Central memory CD8-positive, alpha-beta T cell (primary cell): ENCODE measurements around the gene PTPRG.

Experiments
- ATAC-seq: fragments of 150-1000 bp; cut with Tn5 transposase; replicated peaks from 2 replicates; pipeline ENCODE4 v1.10.0; 2022; ENCODE audit warnings: mild to moderate bottlenecking, moderate FRiP score, moderate number of reproducible peaks; ENCODE audit not compliant: poor library complexity, severe bottlenecking; ENCODE audit errors: extremely low read depth
- DNase-seq, 2 donors: peaks; one replicate each; pipeline ENCODE4 v3.0.0; 2021; ENCODE audit warnings: low spot score in 2 of 2
- H3K27ac Mint-ChIP-seq: one replicate; pipeline ENCODE4 v1.8.0; 2022; ENCODE audit warnings: low read depth, mild to moderate bottlenecking, moderate library complexity, mixed read lengths
- H3K27me3 Mint-ChIP-seq: one replicate; pipeline ENCODE4 v1.8.0; 2022; ENCODE audit warnings: mixed read lengths
- H3K36me3 Mint-ChIP-seq: one replicate; pipeline ENCODE4 v1.8.0; 2022; ENCODE audit warnings: mild to moderate bottlenecking, moderate library complexity, mixed read lengths; ENCODE audit not compliant: insufficient read depth
- H3K4me1 Mint-ChIP-seq: one replicate; pipeline ENCODE4 v1.8.0; 2022; ENCODE audit warnings: mixed read lengths
- H3K4me3 Mint-ChIP-seq: one replicate; pipeline ENCODE4 v1.8.0; 2022; ENCODE audit warnings: mild to moderate bottlenecking, moderate library complexity, mixed read lengths
- H3K9me3 Mint-ChIP-seq: one replicate; pipeline ENCODE4 v1.8.0; 2022; ENCODE audit warnings: mixed read lengths

The PTPRG gene

DNA sequence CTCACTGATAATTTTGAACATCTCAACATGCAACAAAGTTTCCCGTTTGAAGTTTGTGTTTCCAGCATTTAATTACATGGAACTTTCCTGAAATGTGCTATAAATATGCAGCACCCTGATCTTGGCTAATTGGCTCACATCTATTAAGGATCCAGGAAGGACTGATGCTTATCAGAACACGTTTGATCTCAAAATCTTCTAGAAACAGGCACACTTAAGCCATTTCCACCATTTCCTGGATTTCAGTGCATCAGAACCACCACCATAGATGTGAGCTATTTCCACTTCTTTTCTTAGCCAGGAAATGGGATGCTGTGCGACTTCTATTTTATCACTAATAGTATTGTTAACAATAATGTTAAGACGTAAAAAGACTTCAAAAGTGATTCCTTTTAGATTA, 583.1 kb downstream of the PTPRG start:
- Mint-ChIP-seq H3K27ac (no peak overlapping the region), H3K4me3 (no peak overlapping the region), H3K36me3 (no peaks in the 10 kb centered on the region), H3K9me3 (peaks cover 2% of the 10 kb centered on the region), H3K27me3 (no peaks in the 10 kb centered on the region), H3K4me1 (no peaks in the 10 kb centered on the region)
- ATAC-seq (no peak), DNase-seq (no peak)

DNA sequence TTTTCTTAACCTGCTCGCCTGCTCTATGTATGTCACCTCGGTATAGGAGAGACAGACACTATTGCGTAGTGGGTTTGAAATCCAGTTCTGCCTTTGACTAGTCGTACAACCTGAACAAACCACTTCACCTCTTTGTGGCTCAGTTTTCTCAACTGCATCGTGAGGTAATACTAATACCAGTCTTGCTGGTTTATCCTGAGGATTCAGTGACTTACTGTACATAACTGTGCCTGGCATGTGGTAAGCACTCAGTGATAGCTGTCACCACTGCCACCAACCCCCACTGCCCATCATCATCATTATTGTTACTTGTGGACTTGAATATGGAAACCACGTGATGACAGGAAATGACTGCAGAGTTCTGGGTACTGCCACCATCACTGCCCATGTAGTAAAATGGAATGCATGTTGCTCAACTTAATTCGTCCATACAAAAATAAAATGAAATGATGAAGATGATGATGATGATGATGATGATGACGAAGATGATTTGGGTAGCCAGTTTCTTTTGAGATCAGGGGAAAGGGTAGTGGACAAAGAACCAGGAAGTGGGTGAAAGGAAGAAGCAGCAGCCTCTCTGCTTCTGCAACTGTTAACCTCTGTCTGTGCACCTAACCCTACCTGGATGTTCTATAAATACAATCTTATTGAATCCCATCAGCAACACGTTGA, 583.9 kb downstream of the PTPRG start:
- peaks cover 8% of the 10 kb centered on the region for H3K9me3 Mint-ChIP-seq
- H3K27ac Mint-ChIP-seq = no peak overlapping the region
- no peak overlapping the region for H3K4me3 Mint-ChIP-seq
- no peaks in the 10 kb centered on the region for H3K27me3 Mint-ChIP-seq
- H3K36me3 Mint-ChIP-seq = no peaks in the 10 kb centered on the region
- H3K4me1 Mint-ChIP-seq = no peaks in the 10 kb centered on the region
- ATAC-seq (no peak), DNase-seq (no peak)

DNA sequence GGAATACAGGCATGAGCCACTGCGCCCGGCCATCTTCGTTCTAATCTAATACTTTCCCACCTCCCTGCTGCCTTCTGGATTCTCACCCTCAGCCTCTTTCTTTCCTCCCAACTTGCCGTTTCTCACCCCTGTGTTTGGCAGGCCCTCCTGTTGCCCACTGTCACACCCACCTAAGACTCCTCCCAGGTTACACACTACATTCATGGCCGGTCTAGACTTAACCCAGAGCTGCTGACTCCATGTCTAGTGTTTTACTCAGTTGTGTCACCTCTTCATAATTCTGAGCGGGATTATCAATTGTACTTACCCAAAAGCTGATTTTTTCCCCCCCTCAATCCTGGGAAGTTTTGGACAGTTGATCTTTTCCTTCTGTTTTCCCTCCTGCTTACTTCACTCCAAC, 588.2 kb downstream of the PTPRG start:
- Mint-ChIP-seq H3K4me3 (no peak overlapping the region), H3K36me3 (no peaks in the 10 kb centered on the region), H3K4me1 (no peaks in the 10 kb centered on the region), H3K27ac (no peak overlapping the region), H3K9me3 (peaks cover 8% of the 10 kb centered on the region), H3K27me3 (no peaks in the 10 kb centered on the region)
- DNase-seq (no peak), ATAC-seq (no peak)

DNA sequence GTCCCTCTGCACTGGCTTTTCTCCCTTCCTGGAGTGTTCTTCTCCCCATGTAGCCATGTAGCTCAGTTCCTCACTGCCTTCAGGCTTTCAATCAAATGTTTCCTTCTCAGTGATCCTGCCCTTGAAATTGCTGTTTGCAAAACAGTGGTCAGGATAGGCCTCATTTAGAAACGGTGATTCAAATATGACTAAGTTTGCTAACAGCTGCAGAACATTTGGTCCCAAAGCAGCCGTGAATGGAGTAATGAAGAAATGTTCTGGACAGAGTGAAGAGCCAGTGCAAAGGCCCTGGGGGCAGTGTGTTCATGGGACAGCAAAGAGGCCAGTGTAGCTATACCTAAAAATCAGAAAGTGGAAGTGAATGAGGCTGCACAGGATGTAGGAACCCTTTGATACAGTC, 588.6 kb downstream of the PTPRG start:
- Mint-ChIP-seq H3K27ac (no peak overlapping the region), H3K27me3 (no peaks in the 10 kb centered on the region), H3K4me1 (no peaks in the 10 kb centered on the region), H3K9me3 (peaks cover 8% of the 10 kb centered on the region), H3K4me3 (no peak overlapping the region), H3K36me3 (no peaks in the 10 kb centered on the region)
- ATAC-seq (no peak), DNase-seq (no peak)

DNA sequence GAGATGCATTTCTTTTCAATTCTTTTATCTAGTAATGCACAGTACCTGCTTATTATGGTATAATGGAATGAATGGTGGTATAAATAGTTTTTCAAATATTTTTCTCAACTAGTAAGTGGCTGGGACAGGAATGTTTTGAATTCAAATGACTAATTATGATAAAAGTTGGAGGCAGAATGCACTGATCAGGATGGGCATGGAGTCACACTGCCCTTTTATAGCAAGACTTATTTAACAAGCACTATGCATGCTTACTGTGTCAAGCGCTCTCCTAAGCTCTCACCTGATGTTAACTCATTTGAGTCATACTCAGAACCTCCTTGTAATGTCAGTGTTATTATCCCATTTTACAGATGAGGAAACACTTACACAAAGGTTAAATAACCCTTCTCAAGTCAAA, 590.2 kb downstream of the PTPRG start:
- Mint-ChIP-seq H3K4me1 (no peaks in the 10 kb centered on the region), H3K27me3 (no peaks in the 10 kb centered on the region), H3K4me3 (no peak overlapping the region), H3K36me3 (no peaks in the 10 kb centered on the region), H3K27ac (no peak overlapping the region), H3K9me3 (peaks cover 8% of the 10 kb centered on the region)
- DNase-seq = no peak
- no peak for ATAC-seq

DNA sequence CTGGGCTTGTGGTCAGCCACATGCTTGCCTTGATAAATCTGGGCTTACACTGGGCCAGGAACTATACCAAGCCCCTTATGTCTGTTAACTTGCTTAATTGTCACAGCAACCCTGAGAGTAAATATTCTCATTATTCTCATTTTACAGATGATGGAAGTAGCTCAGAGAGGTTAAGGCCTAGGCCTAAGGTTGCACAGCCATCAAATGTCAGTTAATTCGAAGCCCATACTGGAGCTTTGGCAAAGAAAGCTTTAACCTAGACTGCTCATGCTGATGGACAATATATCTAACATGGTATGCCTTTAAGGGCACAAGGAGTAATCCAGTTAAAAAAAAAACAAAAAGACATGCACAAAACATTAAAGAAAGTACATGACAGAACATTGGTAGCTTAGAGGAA, 591.9 kb downstream of the PTPRG start:
- Mint-ChIP-seq H3K27me3 (no peaks in the 10 kb centered on the region), H3K9me3 (peaks cover 8% of the 10 kb centered on the region), H3K4me1 (no peaks in the 10 kb centered on the region), H3K36me3 (no peaks in the 10 kb centered on the region), H3K27ac (no peak overlapping the region), H3K4me3 (no peak overlapping the region)
- ATAC-seq (no peak), DNase-seq (no peak)

DNA sequence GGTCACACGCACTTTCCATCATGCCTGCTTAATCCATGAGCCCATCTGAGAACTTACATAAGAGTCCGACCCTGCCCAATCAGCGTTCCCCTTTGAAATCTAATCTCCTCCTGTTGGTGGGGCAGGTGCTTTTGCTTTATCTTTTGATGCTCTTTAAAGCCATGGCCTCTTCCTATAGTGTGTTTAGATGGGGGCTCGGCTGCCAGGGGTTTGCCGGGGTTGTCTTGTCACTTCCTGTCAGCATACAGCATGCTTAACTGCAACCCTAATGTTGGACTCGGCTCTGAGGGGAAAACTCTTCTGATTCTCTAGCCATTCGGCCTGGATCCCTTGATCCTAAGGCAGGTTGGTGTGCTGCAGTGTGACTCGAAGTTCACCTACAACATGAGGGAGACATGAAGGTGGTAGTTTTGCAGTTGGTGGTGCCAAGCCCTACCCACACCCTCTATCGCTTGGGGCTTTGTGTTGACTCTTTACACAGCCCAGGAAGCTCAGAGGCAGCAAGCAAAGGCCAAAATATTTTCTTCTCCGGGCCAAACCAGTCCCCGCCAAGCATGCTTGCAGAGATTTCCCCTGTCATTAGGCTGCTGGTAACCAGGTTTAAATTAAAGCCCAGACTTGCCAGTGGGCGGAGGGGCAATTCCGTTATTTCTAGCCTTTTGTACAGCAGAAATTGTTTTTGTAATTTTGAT, 593.2 kb downstream of the PTPRG start:
- H3K27me3 Mint-ChIP-seq = no peaks in the 10 kb centered on the region
- H3K27ac Mint-ChIP-seq = no peak overlapping the region
- H3K9me3 Mint-ChIP-seq = peaks cover 5% of the 10 kb centered on the region
- DNase-seq (no peak), ATAC-seq (no peak)
- H3K36me3 Mint-ChIP-seq = no peaks in the 10 kb centered on the region
- H3K4me3 Mint-ChIP-seq = no peak overlapping the region
- H3K4me1 Mint-ChIP-seq = no peaks in the 10 kb centered on the region

DNA sequence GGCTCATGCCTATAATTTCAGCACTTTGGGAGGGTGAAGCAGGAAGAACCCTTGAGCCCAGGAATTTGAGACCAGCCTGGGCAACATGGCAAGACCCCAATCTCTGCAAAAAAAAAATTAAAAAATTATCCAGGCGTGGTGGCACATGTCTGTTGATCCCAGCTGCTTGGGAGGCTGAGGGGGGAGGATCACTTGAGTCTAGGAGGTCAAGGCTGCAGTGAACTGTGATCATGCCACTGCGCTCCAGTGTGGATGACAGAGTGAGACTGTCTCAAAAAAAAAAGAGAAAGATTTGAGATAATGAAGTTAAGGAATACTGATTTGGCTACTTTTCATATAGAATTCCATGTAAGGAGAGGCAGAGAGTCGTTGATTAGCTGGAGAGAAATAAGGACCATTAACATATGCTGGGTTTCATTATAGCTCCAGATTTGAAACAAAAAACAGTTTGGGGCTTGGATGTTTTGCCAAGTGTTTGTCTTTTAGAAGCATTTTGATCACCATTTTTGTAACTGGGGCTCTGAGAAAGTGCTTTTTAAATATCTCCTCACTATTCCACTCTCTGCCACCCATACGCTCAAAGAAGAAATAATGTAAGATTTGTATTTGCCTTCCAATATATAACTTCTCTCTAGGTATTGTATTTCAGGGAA, 597.8 kb downstream of the PTPRG start:
- Mint-ChIP-seq H3K4me1 (no peaks in the 10 kb centered on the region), H3K4me3 (no peak overlapping the region), H3K36me3 (no peaks in the 10 kb centered on the region), H3K9me3 (no peaks in the 10 kb centered on the region), H3K27ac (no peak overlapping the region), H3K27me3 (no peaks in the 10 kb centered on the region)
- DNase-seq (no peak), ATAC-seq (no peak)

DNA sequence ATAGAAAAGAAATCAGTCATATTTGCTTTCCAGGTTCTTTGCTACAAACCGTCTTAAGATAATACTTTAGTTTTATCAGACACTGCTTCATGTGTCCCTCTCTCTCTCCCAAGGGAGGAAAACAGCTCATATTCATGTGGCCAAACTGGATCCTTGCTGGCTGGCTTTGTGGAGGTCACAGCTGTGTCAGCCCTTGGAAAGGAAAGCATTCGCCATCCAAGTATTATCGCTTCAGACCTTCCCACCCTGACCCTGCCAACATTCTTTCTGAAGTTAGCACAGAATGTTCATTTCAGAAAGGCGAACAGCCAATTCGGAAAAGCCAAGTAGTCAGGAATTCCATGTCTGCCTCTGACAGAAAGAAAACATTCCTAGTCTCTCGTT, 598.3 kb downstream of the PTPRG start:
- no peak overlapping the region for H3K4me3 Mint-ChIP-seq
- ATAC-seq = no peak
- H3K27ac Mint-ChIP-seq = no peak overlapping the region
- DNase-seq = no peak
- no peaks in the 10 kb centered on the region for H3K36me3 Mint-ChIP-seq
- H3K4me1 Mint-ChIP-seq = no peaks in the 10 kb centered on the region
- no peaks in the 10 kb centered on the region for H3K9me3 Mint-ChIP-seq
- H3K27me3 Mint-ChIP-seq = no peaks in the 10 kb centered on the region

DNA sequence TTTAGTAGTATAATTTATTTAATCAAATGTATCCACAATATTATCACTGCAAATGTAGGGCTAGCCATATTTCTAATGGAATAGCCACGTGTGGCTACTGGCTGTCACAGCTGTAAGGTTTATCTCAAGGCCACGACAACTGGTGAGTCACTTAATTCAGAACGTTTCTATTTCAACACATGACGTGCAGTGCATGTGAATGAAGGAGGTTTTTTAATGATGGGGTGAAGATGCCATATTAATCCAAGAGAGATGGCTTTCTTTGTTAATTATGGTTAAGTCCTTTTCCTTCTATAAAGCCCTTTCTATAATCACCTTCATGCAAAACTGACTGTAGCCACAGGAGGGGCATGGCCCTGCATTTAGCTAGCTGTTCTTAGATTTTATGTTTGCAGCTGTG, 600.0 kb downstream of the PTPRG start:
- Mint-ChIP-seq H3K9me3 (no peaks in the 10 kb centered on the region), H3K27ac (no peak overlapping the region), H3K27me3 (no peaks in the 10 kb centered on the region), H3K4me1 (no peaks in the 10 kb centered on the region), H3K36me3 (no peaks in the 10 kb centered on the region), H3K4me3 (no peak overlapping the region)
- DNase-seq (no peak), ATAC-seq (no peak)

DNA sequence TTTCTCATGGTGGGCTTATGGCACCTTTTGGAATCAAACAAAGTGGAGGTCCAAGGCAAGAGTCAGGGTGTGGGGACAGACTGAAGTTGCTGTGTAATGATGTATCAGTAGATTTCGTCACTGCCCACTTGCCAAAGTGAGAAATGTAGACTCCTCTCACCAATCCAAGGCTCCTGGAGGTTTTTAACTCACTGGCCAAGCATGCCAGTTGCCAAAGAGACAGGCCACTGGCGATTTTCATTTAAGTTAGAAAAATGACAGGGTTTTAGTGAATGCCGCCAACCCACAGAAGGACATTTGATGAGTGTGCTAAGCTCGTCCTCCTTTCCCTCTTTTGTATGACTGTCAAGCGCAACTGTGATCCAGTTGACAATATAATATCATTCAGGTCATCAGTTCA, 602.8 kb downstream of the PTPRG start:
- H3K4me3 Mint-ChIP-seq = no peak overlapping the region
- H3K27me3 Mint-ChIP-seq = peaks cover 3% of the 10 kb centered on the region
- DNase-seq (no peak), ATAC-seq (no peak)
- H3K36me3 Mint-ChIP-seq = peaks cover 2% of the 10 kb centered on the region
- H3K9me3 Mint-ChIP-seq = no peaks in the 10 kb centered on the region
- no peak overlapping the region for H3K27ac Mint-ChIP-seq
- H3K4me1 Mint-ChIP-seq = no peaks in the 10 kb centered on the region

DNA sequence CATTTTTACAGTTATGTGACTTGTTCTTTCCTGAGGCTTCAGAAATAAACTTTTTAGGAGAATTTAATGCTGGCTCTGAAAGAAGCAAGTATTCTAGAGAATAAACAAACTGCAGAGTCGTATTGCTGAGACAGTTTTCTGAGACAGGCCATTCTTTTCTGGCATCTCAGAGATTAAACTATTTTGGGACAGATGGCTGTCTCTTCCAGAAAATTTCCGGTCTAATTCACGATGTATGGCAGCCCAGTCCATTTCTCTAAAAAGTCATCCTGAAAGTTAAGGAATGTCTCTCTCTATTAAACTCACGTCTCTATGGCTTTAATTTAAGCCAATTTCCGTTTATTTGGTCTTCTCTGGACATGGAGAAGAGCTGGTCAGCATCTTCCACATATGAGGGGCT, 603.4 kb downstream of the PTPRG start:
- no peak overlapping the region for H3K4me3 Mint-ChIP-seq
- H3K9me3 Mint-ChIP-seq = no peaks in the 10 kb centered on the region
- no peak for ATAC-seq
- no peak overlapping the region for H3K27ac Mint-ChIP-seq
- peaks cover 8% of the 10 kb centered on the region for H3K27me3 Mint-ChIP-seq
- H3K36me3 Mint-ChIP-seq = peaks cover 2% of the 10 kb centered on the region
- DNase-seq = no peak
- no peaks in the 10 kb centered on the region for H3K4me1 Mint-ChIP-seq

DNA sequence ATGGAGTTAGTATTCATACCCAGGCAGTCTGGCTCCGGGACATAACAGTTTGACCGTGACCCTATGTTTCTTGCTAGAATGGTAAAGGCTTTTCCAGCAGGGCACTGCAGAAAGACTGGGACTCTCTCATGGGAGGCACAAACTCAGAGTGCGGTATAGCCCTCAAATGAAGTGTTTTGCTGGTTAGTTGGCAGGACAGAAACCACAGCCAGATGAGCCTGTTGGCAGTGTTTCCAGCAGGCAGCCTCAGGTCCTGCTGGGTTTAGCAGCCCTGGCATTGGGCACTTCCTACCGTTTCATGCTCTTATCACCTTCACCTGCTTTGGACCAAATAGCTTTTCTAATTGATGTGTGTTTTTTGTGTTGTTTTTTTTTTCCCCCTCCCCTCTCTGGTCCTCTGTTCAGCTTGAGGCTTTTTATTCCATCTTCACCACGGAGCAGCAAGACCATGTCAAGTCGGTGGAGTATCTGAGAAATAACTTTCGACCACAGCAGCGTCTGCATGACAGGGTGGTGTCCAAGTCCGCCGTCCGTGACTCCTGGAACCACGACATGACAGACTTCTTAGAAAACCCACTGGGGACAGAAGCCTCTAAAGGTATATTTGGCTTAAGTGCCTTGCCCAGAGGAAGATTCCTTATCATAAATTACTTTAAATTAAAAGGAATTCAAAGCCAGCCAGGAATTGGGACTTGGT, 606.3 kb downstream of the PTPRG start:
- Mint-ChIP-seq H3K27me3 (peaks cover 8% of the 10 kb centered on the region), H3K27ac (no peak overlapping the region), H3K9me3 (no peaks in the 10 kb centered on the region), H3K36me3 (peaks cover 2% of the 10 kb centered on the region), H3K4me3 (no peak overlapping the region), H3K4me1 (no peaks in the 10 kb centered on the region)
- DNase-seq (no peak), ATAC-seq (no peak)
